ENCODE results near the gene MAPKAP1.
"Not testable (repeated sequence)": the region's sequence is repeated elsewhere in the genome, so short reads cannot be mapped to it uniquely, and the experiment has no call there.

Gene MAPKAP1

GRCh38 chr9:125405938-125406809, 300.8 kb downstream of the MAPKAP1 start:
- H3K27ac ChIP-seq: no peak overlapping the region
- no peak for TF ChIP-seq CTCF (conservative IDR thresholded peaks at IDR 0.05)

- H3K27ac ChIP-seq: no peak overlapping the region
- TF ChIP-seq CTCF (conservative IDR thresholded peaks at IDR 0.05): no peak
These were observed 302.3 kb downstream of the MAPKAP1 start for GRCh38 chr9:125404733-125405132.

- TF ChIP-seq CTCF (conservative IDR thresholded peaks at IDR 0.05): no peak
- no peak overlapping the region for H3K27ac ChIP-seq
These were observed 306.0 kb downstream of the MAPKAP1 start for GRCh38 chr9:125400725-125401716.

GRCh38 chr9:125400232-125400631, 306.8 kb downstream of the MAPKAP1 start:
- not testable (repeated sequence) for H3K27ac ChIP-seq

GRCh38 chr9:125399666-125400065, 307.3 kb downstream of the MAPKAP1 start:
- no peak overlapping the region for H3K27ac ChIP-seq
- TF ChIP-seq CTCF (conservative IDR thresholded peaks at IDR 0.05): no peak

GRCh38 chr9:125399165-125399564, 307.8 kb downstream of the MAPKAP1 start:
- TF ChIP-seq CTCF (conservative IDR thresholded peaks at IDR 0.05): no peak
- no peak overlapping the region for H3K27ac ChIP-seq

GRCh38 chr9:125398243-125398642, 308.8 kb downstream of the MAPKAP1 start:
- TF ChIP-seq CTCF (conservative IDR thresholded peaks at IDR 0.05): no peak
- no peak overlapping the region for H3K27ac ChIP-seq

Measured in VCaP (cell line).